A549 (cell line): Measurements from ENCODE around the gene NNMT.

Source experiments
- CTCF ChIP-seq: fragments of >200 bp; sonication (Bioruptor Twin); formaldehyde crosslinking; IDR thresholded peaks from 3 replicates; pipeline ENCODE4 v1.5.1; 2016
- EHF ChIP-seq: fragments of 250-450 bp; sonication (Bioruptor Pico); IDR thresholded peaks from 2 replicates; pipeline ENCODE4 v1.5.0; 2020; ENCODE audit warnings: mild to moderate bottlenecking
- FOSL2 ChIP-seq, 2 experiments: fragments of 450-650 bp in 1 of 2; fragments of >200 bp in 1 of 2; sonication (Bioruptor Twin) in 1 of 2; formaldehyde crosslinking; IDR thresholded peaks; 2 replicates each; pipeline versions ENCODE4 v1.5.0 to v1.6.1; 2016 to 2020; ENCODE audit warnings: mild to moderate bottlenecking in 1 of 2, moderate library complexity in 1 of 2
- HDAC2 ChIP-seq: fragments of 200-600 bp; sonication (generic); IDR thresholded peaks from 2 replicates; pipeline ENCODE4 v1.6.1; 2016
- POLR2A ChIP-seq: IDR thresholded peaks from 2 replicates; pipeline ENCODE4 v1.6.1; 2012; ENCODE audit warnings: mild to moderate bottlenecking, low read length
- POLR2AphosphoS2 ChIP-seq: conservative IDR thresholded peaks from 2 replicates; pipeline ENCODE4 v1.6.1; 2012; ENCODE audit warnings: low read length, improper control_type of control experiment, inconsistent platforms
- RAD21 ChIP-seq, 2 experiments: fragments of >200 bp in 1 of 2; sonication (Bioruptor Twin) in 1 of 2; formaldehyde crosslinking in 1 of 2; IDR thresholded peaks in 1 of 2; conservative IDR thresholded peaks in 1 of 2; 2 replicates in 1 of 2; 3 replicates in 1 of 2; pipeline ENCODE4 v1.6.1; 2012 to 2018; ENCODE audit warnings: inconsistent platforms in 1 of 2
- RARB ChIP-seq: fragments of 250-450 bp; sonication (Bioruptor Pico); IDR thresholded peaks from 2 replicates; pipeline ENCODE4 v1.8.0; 2021; ENCODE audit warnings: mild to moderate bottlenecking, moderate library complexity
- RFX5 ChIP-seq: fragments of 450-650 bp; IDR thresholded peaks from 2 replicates; pipeline ENCODE4 v1.7.1; 2014; ENCODE audit warnings: antibody characterized with exemption, mild to moderate bottlenecking, moderate library complexity
- TFCP2L1 ChIP-seq: fragments of 250-450 bp; sonication (Bioruptor Pico); IDR thresholded peaks from 2 replicates; pipeline ENCODE4 v1.5.0; 2021; ENCODE audit warnings: mild to moderate bottlenecking
- ZC3H11A ChIP-seq: fragments of 450-650 bp; IDR thresholded peaks from 2 replicates; pipeline ENCODE4 v1.6.1; 2014; ENCODE audit warnings: antibody characterized with exemption, mild to moderate bottlenecking

DNA sequence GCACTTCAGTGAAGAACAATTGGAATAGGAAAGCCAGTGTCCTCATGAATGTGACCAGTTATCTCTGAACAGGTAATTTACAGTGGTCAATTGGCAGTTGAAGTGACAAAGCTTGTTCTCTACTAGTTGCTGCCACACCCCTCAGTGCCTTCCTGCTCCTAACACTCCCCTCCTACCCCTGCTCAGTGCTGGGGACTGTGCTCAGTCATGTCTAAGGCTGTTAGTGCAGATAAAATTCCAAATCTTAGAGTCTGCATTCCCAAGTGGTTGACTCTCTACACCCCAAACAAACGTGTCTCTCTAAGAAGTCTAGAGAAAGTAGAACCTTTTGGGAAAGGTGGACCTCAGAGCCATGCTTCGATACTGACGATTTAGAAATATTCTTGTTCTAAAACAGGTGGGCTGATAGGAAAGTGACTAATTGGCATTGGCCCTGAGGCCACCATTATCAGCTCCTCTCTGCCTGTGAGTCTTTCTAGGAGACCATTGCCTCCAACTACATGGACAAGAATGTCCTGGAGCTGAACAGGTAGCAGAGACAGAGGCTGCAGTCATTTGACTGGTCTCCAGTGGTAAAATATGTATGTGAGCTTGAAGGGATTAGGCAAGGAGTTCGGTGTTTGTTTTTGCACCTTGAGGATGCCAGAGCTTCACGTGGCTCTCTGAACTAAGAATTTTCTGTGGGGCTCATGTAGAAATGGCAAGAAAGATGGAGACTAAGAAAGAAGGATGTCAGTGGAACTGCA lies 22.1 kb upstream of the NNMT start:
- no peak for TF ChIP-seq CTCF
- TF ChIP-seq FOSL2 (IDR thresholded peaks at IDR 0.05) = no peak
- TF ChIP-seq FOSL2 (CRISPR knock-in tag; IDR thresholded peaks at IDR 0.05) = no peak
- TF ChIP-seq RFX5 = no peak
- no peak for TF ChIP-seq RARB (CRISPR knock-in tag)
- no peak for TF ChIP-seq POLR2A
- no peak for TF ChIP-seq HDAC2
- TF ChIP-seq TFCP2L1 = no peak
- no peak for TF ChIP-seq RAD21 (conservative IDR thresholded peaks at IDR 0.05 in 1 of 2, IDR thresholded peaks at IDR 0.05 in 1 of 2)
- no peak for TF ChIP-seq EHF (CRISPR knock-in tag)
- TF ChIP-seq POLR2AphosphoS2 = no peak
- TF ChIP-seq ZC3H11A = no peak
